Left colon (tissue), 2 donors: Measurements from ENCODE around the gene ZFP57. TPM values are rescaled to one million over a fixed set of nuclear protein-coding genes. Genes with fewer than 3 reads are reported as not detected.

Experiments used
- ATAC-seq: fragments of 200-7000 bp; cut with Tn5 transposase; one replicate; pipeline ENCODE4 v1.9.1; 2020; ENCODE audit warnings: mild to moderate bottlenecking, moderate library complexity
- DNase-seq, 2 donors: peaks; one replicate each; pipeline ENCODE4 v3.0.0-alpha.2; 2020
- intact Hi-C, 2 donors: fragments of 100-400 bp; cut with DNase I in 1 of 2; cut with micrococcal nuclease in 1 of 2; formaldehyde crosslinking; loops; one replicate each; pipeline versions ENCODE4 v1.11.2 to v1.14.0; 2022; cut with DNase I, micrococcal nuclease
- total RNA-seq, 2 donors: library from RNA; stranded (reverse); fragmentation: NEBNext Ultra II Directional; extraction: Animal tissue kit (Norgen Biotek cat#: 25700); gene quantifications; one replicate each; pipeline ENCODE4 v1.2.1, GENCODE V29; 2021
- donor health status: DM: no; HTN: no; CAD: no.
- donor health status: DM: yes; HTN: yes; CAD: no.

The ZFP57 gene
- total RNA-seq, 2 donors from 2014 or later: not detected

- peak; percentile 62 to 71 for DNase-seq
- intact Hi-C loops: no loop called here
- ATAC-seq: peak; percentile 22
These were observed 48.9 kb downstream of the ZFP57 start for GRCh38 chr6:29631860-29632731.

GRCh38 chr6:29631209-29631810 lies 49.6 kb downstream of the ZFP57 start:
- intact Hi-C loops: no loop called here
- ATAC-seq (no peak), DNase-seq (no peak)

GRCh38 chr6:29630315-29630714 lies 50.6 kb downstream of the ZFP57 start:
- no peak for ATAC-seq
- intact Hi-C loops: no loop called here
- DNase-seq: no peak

- ATAC-seq: no peak
- intact Hi-C loops: no loop called here
- no peak for DNase-seq
These were observed 51.4 kb downstream of the ZFP57 start for GRCh38 chr6:29629571-29629970.

- intact Hi-C loops: no loop called here
- ATAC-seq: peak; percentile 48
- peak; percentile 63 to 80 for DNase-seq
These were observed 52.3 kb downstream of the ZFP57 start for GRCh38 chr6:29628419-29629281.

GRCh38 chr6:29627755-29628418 lies 53.1 kb downstream of the ZFP57 start:
- intact Hi-C loops: no loop called here

GRCh38 chr6:29626948-29627754 lies 53.8 kb downstream of the ZFP57 start:
- intact Hi-C loops: no loop called here
- ATAC-seq (no peak), DNase-seq (no peak)

More at GRCh38 chr6:29627755-29628418, 53.1 kb downstream of the ZFP57 start:
- DNase-seq: peak; percentile 56 to 66
- peak; percentile 10 for ATAC-seq

- DNase-seq: no peak
- intact Hi-C loops: no loop called here
These were observed 55.5 kb downstream of the ZFP57 start for GRCh38 chr6:29625337-29625930.

GRCh38 chr6:29624520-29624961 lies 56.4 kb downstream of the ZFP57 start:
- intact Hi-C loops: no loop called here
- ATAC-seq: no peak
- no peak for DNase-seq

More at GRCh38 chr6:29625337-29625930, 55.5 kb downstream of the ZFP57 start:
- no peak for ATAC-seq

Other genes starting within 250 kb of the ZFP57 start
- not detected for gene OR10C1, start 241.8 kb downstream of the ZFP57 start, total RNA-seq
- gene OR11A1, start 224.1 kb downstream of the ZFP57 start, total RNA-seq: not detected
- gene OR2H1, start 224.0 kb downstream of the ZFP57 start, total RNA-seq: not detected
- gene MAS1L, start 193.2 kb downstream of the ZFP57 start, total RNA-seq: under 1 TPM in 1 of 2 donors, not detected in 1; 0.28 TPM
- 1 to 10 TPM; 2.3 to 2.7 TPM for gene UBD, start 121.4 kb downstream of the ZFP57 start, total RNA-seq
- gene OR2H2, start 96.0 kb downstream of the ZFP57 start, total RNA-seq: not detected
- 10 to 100 TPM; 16.7 to 21.8 TPM for gene GABBR1, start 48.0 kb downstream of the ZFP57 start, total RNA-seq
- not detected for gene MOG, start 24.1 kb downstream of the ZFP57 start, total RNA-seq
- gene HLA-F, start 42.3 kb upstream of the ZFP57 start, total RNA-seq: 100 to 1,000 TPM; 184 to 188 TPM
- gene HLA-G, start 146.7 kb upstream of the ZFP57 start, total RNA-seq: 10 to 100 TPM in 1 of 2 donors, not detected in 1; 16.7 TPM